ENCODE results near the gene IGDCC3.

IGDCC3 gene

GRCh38 chr15:65285291-65286068 is 92.3 kb downstream of the IGDCC3 start:
- DNase-seq, result no peak

GRCh38 chr15:65278480-65278879 is 99.3 kb downstream of the IGDCC3 start:
- DNase-seq, result no peak
